ENCODE data around the gene CCPG1. TPM values are rescaled to one million over a fixed set of nuclear protein-coding genes. Genes with fewer than 3 reads are reported as not detected.

The CCPG1 gene
- total RNA-seq, 1 experiment from 2014 or later, result 27.6 TPM

DNA sequence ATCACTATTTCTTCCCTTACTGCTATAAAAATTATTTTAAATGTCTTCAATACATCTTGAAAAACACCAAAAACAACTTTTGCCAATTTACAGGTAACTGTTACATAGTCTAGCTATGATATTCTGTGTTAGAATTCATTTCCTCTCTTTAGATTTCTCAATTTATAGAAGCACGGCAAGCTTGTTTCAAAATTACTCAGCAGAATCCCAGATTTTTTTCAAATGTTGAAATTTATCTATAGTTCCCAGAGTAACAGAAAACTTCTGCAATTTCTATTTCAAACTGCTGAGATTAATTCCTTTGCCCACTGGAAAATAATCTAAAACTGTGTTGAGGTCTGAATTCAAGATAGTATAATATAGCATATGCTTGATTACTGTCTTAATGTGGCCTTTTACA is 41.2 kb downstream of the CCPG1 start:
- Histone ChIP-seq H3K9me3 (ENCODE audit: control insufficient read depth, insufficient read depth, low read depth, low read length) (no peaks in the 10 kb centered on the region), H3K4me1 (ENCODE audit: control insufficient read depth, insufficient read depth, low read length) (no peaks in the 10 kb centered on the region), H3K4me3 (ENCODE audit: low read depth in 2 of 2, low read length in 2 of 2) (no peak overlapping the region), H3K27ac (ENCODE audit: low read length) (no peak overlapping the region), H3K36me3 (ENCODE audit: control insufficient read depth, insufficient read depth, low read length) (no peaks in the 10 kb centered on the region), H3K27me3 (ENCODE audit: control insufficient read depth, insufficient read depth, low read length) (no peaks in the 10 kb centered on the region)
- ATAC-seq, result no peak
- TF ChIP-seq, protein P1, sequence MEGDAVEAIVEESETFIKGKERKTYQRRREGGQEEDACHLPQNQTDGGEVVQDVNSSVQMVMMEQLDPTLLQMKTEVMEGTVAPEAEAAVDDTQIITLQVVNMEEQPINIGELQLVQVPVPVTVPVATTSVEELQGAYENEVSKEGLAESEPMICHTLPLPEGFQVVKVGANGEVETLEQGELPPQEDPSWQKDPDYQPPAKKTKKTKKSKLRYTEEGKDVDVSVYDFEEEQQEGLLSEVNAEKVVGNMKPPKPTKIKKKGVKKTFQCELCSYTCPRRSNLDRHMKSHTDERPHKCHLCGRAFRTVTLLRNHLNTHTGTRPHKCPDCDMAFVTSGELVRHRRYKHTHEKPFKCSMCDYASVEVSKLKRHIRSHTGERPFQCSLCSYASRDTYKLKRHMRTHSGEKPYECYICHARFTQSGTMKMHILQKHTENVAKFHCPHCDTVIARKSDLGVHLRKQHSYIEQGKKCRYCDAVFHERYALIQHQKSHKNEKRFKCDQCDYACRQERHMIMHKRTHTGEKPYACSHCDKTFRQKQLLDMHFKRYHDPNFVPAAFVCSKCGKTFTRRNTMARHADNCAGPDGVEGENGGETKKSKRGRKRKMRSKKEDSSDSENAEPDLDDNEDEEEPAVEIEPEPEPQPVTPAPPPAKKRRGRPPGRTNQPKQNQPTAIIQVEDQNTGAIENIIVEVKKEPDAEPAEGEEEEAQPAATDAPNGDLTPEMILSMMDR (IDR thresholded peaks at IDR 0.05), result no peak
- no peak for TF ChIP-seq POLR2AphosphoS5 (IDR thresholded peaks at IDR 0.05; ENCODE audit: low read depth, low read length)
- TF ChIP-seq, protein P2, sequence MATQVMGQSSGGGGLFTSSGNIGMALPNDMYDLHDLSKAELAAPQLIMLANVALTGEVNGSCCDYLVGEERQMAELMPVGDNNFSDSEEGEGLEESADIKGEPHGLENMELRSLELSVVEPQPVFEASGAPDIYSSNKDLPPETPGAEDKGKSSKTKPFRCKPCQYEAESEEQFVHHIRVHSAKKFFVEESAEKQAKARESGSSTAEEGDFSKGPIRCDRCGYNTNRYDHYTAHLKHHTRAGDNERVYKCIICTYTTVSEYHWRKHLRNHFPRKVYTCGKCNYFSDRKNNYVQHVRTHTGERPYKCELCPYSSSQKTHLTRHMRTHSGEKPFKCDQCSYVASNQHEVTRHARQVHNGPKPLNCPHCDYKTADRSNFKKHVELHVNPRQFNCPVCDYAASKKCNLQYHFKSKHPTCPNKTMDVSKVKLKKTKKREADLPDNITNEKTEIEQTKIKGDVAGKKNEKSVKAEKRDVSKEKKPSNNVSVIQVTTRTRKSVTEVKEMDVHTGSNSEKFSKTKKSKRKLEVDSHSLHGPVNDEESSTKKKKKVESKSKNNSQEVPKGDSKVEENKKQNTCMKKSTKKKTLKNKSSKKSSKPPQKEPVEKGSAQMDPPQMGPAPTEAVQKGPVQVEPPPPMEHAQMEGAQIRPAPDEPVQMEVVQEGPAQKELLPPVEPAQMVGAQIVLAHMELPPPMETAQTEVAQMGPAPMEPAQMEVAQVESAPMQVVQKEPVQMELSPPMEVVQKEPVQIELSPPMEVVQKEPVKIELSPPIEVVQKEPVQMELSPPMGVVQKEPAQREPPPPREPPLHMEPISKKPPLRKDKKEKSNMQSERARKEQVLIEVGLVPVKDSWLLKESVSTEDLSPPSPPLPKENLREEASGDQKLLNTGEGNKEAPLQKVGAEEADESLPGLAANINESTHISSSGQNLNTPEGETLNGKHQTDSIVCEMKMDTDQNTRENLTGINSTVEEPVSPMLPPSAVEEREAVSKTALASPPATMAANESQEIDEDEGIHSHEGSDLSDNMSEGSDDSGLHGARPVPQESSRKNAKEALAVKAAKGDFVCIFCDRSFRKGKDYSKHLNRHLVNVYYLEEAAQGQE (IDR thresholded peaks at IDR 0.05; ENCODE audit: insufficient read depth in 1 of 2, low read depth in 2 of 2, low read length in 1 of 2), result no peak
- no peak for TF ChIP-seq SIN3A (IDR thresholded peaks at IDR 0.05; ENCODE audit: borderline replicate concordance, insufficient read depth, low read depth, low read length)
- no peak for TF ChIP-seq TCF7L2 (IDR thresholded peaks at IDR 0.05; ENCODE audit: low read depth, low read length)
- ChIA-PET POLR2A (no interaction called here), CTCF (no interaction called here)
- intact Hi-C loops (cut with micrococcal nuclease; ENCODE audit: unreplicated experiment), result no loop called here
- in situ Hi-C loops (cut with HindIII; ENCODE audit: low pct_unique_long_range_greater_than_20kb, low sequenced_read_pairs), result no loop called here
- DNase-seq (ENCODE audit: low read depth, low spot score), result no peak
- no TSS peak for BruUV-seq (replicated peaks)

DNA sequence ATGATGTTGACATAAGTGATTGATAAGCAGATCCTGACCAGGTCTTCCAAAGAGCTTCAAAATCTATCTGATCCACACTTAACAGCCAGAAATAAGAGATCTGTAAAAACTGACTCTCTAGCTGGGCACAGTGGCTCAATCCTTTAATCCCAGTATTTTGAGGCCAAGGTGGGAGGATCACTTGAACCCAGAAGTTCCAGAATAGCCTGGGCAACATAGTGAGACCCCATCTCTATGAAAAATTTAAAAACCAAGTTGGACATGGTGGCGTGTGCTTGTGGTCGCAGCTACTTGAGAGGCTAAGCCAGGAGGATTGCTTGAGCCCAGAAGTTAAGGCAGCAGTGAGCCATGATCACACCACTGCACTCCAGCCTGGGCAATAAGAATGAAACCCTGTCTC is 45.5 kb downstream of the CCPG1 start:
- in situ Hi-C loops (cut with HindIII; ENCODE audit: low pct_unique_long_range_greater_than_20kb, low sequenced_read_pairs), result no loop called here
- Histone ChIP-seq H3K9me3 (ENCODE audit: control insufficient read depth, insufficient read depth, low read depth, low read length) (no peaks in the 10 kb centered on the region), H3K4me3 (ENCODE audit: low read depth in 2 of 2, low read length in 2 of 2) (no peak overlapping the region), H3K27ac (ENCODE audit: low read length) (no peak overlapping the region), H3K36me3 (ENCODE audit: control insufficient read depth, insufficient read depth, low read length) (no peaks in the 10 kb centered on the region), H3K27me3 (ENCODE audit: control insufficient read depth, insufficient read depth, low read length) (no peaks in the 10 kb centered on the region), H3K4me1 (ENCODE audit: control insufficient read depth, insufficient read depth, low read length) (no peaks in the 10 kb centered on the region)
- DNase-seq (ENCODE audit: low read depth, low spot score), result no peak
- CTCF ChIA-PET, result no interaction called here
- no peak for ATAC-seq
- BruUV-seq (replicated peaks), result no TSS peak
- intact Hi-C loops (cut with micrococcal nuclease; ENCODE audit: unreplicated experiment), result no loop called here
- TF ChIP-seq POLR2AphosphoS5 (IDR thresholded peaks at IDR 0.05; ENCODE audit: low read depth, low read length), result no peak
- POLR2A ChIA-PET, result no interaction called here

DNA sequence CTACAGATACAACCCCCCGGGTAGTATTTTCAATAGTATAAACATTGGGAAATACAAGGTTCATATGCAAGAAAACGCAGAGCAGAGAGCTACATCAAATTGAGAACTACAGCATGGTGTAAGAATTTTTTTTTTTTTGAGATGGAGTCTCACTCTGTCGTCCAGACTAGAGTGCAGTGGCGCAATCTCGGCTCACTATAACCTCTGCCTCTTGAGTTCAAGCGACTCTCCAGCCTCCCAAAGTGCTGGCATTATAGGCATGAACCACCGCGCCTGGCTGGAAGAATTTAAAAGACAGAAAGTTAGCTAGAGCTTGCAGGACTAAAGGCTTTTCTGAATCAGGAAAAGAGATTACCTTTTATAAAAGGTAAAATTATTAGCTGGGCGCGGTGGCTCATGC is 47.1 kb downstream of the CCPG1 start:
- Histone ChIP-seq H3K9me3 (ENCODE audit: control insufficient read depth, insufficient read depth, low read depth, low read length) (no peaks in the 10 kb centered on the region), H3K27ac (ENCODE audit: low read length) (no peak overlapping the region), H3K4me1 (ENCODE audit: control insufficient read depth, insufficient read depth, low read length) (no peaks in the 10 kb centered on the region), H3K27me3 (ENCODE audit: control insufficient read depth, insufficient read depth, low read length) (no peaks in the 10 kb centered on the region), H3K4me3 (ENCODE audit: low read depth in 2 of 2, low read length in 2 of 2) (no peak overlapping the region), H3K36me3 (ENCODE audit: control insufficient read depth, insufficient read depth, low read length) (no peaks in the 10 kb centered on the region)
- in situ Hi-C loops (cut with HindIII; ENCODE audit: low pct_unique_long_range_greater_than_20kb, low sequenced_read_pairs) (no loop called here), intact Hi-C loops (cut with micrococcal nuclease; ENCODE audit: unreplicated experiment) (no loop called here)
- POLR2A ChIA-PET, result no interaction called here
- no peak for DNase-seq (ENCODE audit: low read depth, low spot score)
- TF ChIP-seq SIN3A (IDR thresholded peaks at IDR 0.05; ENCODE audit: borderline replicate concordance, insufficient read depth, low read depth, low read length) (no peak), TCF7L2 (IDR thresholded peaks at IDR 0.05; ENCODE audit: low read depth, low read length) (no peak), POLR2AphosphoS5 (IDR thresholded peaks at IDR 0.05; ENCODE audit: low read depth, low read length) (no peak)
- TF ChIP-seq, protein P2 (IDR thresholded peaks at IDR 0.05; ENCODE audit: insufficient read depth in 1 of 2, low read depth in 2 of 2, low read length in 1 of 2), result no peak
- TF ChIP-seq, protein P1 (IDR thresholded peaks at IDR 0.05), result no peak
- CTCF ChIA-PET, result interaction anchor here (0.5 to 0.9 kb wide), 2 partner anchors 35 to 92 kb away, joined by 5 read pairs; no protein-coding TSS in a partner anchor
- no TSS peak for BruUV-seq (replicated peaks)
- ATAC-seq, result no peak

Data from Panc1 (cell line).